ENCODE results near the gene TPO. TPM values are rescaled to one million over a fixed set of nuclear protein-coding genes. Genes with fewer than 3 reads are reported as not detected.

The TPO gene
- total RNA-seq, 5 donors from 2014 or later (not counting 1 experiment from before 2014, with no cell fraction given): 0.18 to 0.26 TPM; not detected in 3

- CTCF ChIA-PET: interaction anchor here in 1 of 2 donors (0.7 kb wide), 1 partner anchor 8 kb away, joined by 3 read pairs; no protein-coding TSS in a partner anchor
- no peak overlapping the region for H3K4me3 ChIP-seq (ENCODE audit: control insufficient read depth in 1 of 2, extremely low read depth in 1 of 2, low read length in 1 of 2)
- Mint-ChIP-seq H3K27ac (no peak overlapping the region), H3K4me3 (no peak overlapping the region), H3K27me3 (peaks cover under 1 to 2% of the 10 kb centered on the region in 2 donors), H3K9me3 (no peaks in the 10 kb centered on the region), H3K4me1 (peaks cover 14 to 27% (median 17%) of the 10 kb centered on the region in 3 donors), H3K36me3 (no peaks in the 10 kb centered on the region)
- 69% methylated on average over 6 of the region's 10 CpGs for WGBS (ENCODE audit: insufficient coverage)
- peaks cover 0 to 16% of the 10 kb centered on the region in 2 experiments for H3K4me1 ChIP-seq (ENCODE audit: control insufficient read depth in 1 of 2, extremely low read depth in 1 of 2, insufficient read depth in 2 of 2, low read length in 2 of 2)
- H3K36me3 ChIP-seq (ENCODE audit: control insufficient read depth in 2 of 2, extremely low read depth in 1 of 2, insufficient read depth in 1 of 2, low read length in 1 of 2): no peaks in the 10 kb centered on the region
- no peaks in the 10 kb centered on the region for H3K9me3 ChIP-seq
- ATAC-seq (replicated peaks in 1 of 4) (no peak), DNase-seq (no peak)
- POLR2A ChIA-PET: no interaction called here
- peaks cover 0 to 21% of the 10 kb centered on the region in 2 experiments for H3K27me3 ChIP-seq (replicated peaks in 1 of 2; ENCODE audit: control insufficient read depth in 2 of 2, extremely low read depth in 1 of 2, insufficient read depth in 2 of 2, low read length in 1 of 2)
- H3K27ac ChIP-seq (ENCODE audit: low read length): no peak overlapping the region
Measured at GRCh38 chr2:1546901-1547300, 133.6 kb downstream of the TPO start.

- H3K4me3 ChIP-seq (ENCODE audit: control insufficient read depth in 1 of 2, extremely low read depth in 1 of 2, low read length in 1 of 2): no peak overlapping the region
- peaks cover 0 to 21% of the 10 kb centered on the region in 2 experiments for H3K27me3 ChIP-seq (replicated peaks in 1 of 2; ENCODE audit: control insufficient read depth in 2 of 2, extremely low read depth in 1 of 2, insufficient read depth in 2 of 2, low read length in 1 of 2)
- ChIA-PET POLR2A (no interaction called here), CTCF (interaction anchor here in 1 of 2 donors (0.6 to 0.7 kb wide), 3 partner anchors 23 to 836 kb away, joined by 3 to 7 read pairs (median 3); no protein-coding TSS in a partner anchor)
- Mint-ChIP-seq H3K36me3 (no peaks in the 10 kb centered on the region), H3K4me3 (no peak overlapping the region), H3K9me3 (no peaks in the 10 kb centered on the region), H3K4me1 (peaks cover 14 to 23% (median 17%) of the 10 kb centered on the region in 3 donors), H3K27me3 (peaks cover 2 to 5% of the 10 kb centered on the region in 2 donors), H3K27ac (no peak overlapping the region)
- no peak overlapping the region for H3K27ac ChIP-seq (ENCODE audit: low read length)
- DNase-seq (no peak), ATAC-seq (replicated peaks in 1 of 4) (no peak)
- no peaks in the 10 kb centered on the region for H3K36me3 ChIP-seq (ENCODE audit: control insufficient read depth in 2 of 2, extremely low read depth in 1 of 2, insufficient read depth in 1 of 2, low read length in 1 of 2)
- 73% methylated on average over 8 of the region's 15 CpGs for WGBS (ENCODE audit: insufficient coverage)
- H3K9me3 ChIP-seq: no peaks in the 10 kb centered on the region
- H3K4me1 ChIP-seq (ENCODE audit: control insufficient read depth in 1 of 2, extremely low read depth in 1 of 2, insufficient read depth in 2 of 2, low read length in 2 of 2): peaks cover 0 to 16% of the 10 kb centered on the region in 2 experiments
Measured at GRCh38 chr2:1548910-1549673, 135.8 kb downstream of the TPO start.

GRCh38 chr2:1550076-1550475 is 136.8 kb downstream of the TPO start:
- H3K27ac ChIP-seq (ENCODE audit: low read length): no peak overlapping the region
- H3K9me3 ChIP-seq: no peaks in the 10 kb centered on the region
- no peak for ATAC-seq (replicated peaks in 1 of 4)
- peaks cover 0 to 16% of the 10 kb centered on the region in 2 experiments for H3K4me1 ChIP-seq (ENCODE audit: control insufficient read depth in 1 of 2, extremely low read depth in 1 of 2, insufficient read depth in 2 of 2, low read length in 2 of 2)
- Mint-ChIP-seq H3K4me1 (peaks cover 14 to 19% (median 17%) of the 10 kb centered on the region in 3 donors), H3K36me3 (no peaks in the 10 kb centered on the region), H3K27ac (no peak overlapping the region), H3K4me3 (no peak overlapping the region), H3K9me3 (no peaks in the 10 kb centered on the region), H3K27me3 (peaks cover 2 to 5% of the 10 kb centered on the region in 2 donors)
- H3K27me3 ChIP-seq (replicated peaks in 1 of 2; ENCODE audit: control insufficient read depth in 2 of 2, extremely low read depth in 1 of 2, insufficient read depth in 2 of 2, low read length in 1 of 2): peaks cover 0 to 21% of the 10 kb centered on the region in 2 experiments
- ChIA-PET CTCF (interaction anchor here (0.5 to 1.2 kb wide), 7 partner anchors 9 to 916 kb away, joined by 3 to 7 read pairs (median 3); no protein-coding TSS in a partner anchor), POLR2A (interaction anchor here in 1 of 2 donors (0.7 kb wide), 1 partner anchor 857 kb away, joined by 7 read pairs; no protein-coding TSS in a partner anchor)
- no peaks in the 10 kb centered on the region for H3K36me3 ChIP-seq (ENCODE audit: control insufficient read depth in 2 of 2, extremely low read depth in 1 of 2, insufficient read depth in 1 of 2, low read length in 1 of 2)
- H3K4me3 ChIP-seq (ENCODE audit: control insufficient read depth in 1 of 2, extremely low read depth in 1 of 2, low read length in 1 of 2): no peak overlapping the region
- DNase-seq: no peak
- WGBS (ENCODE audit: insufficient coverage): 67% methylated on average over 4 of the region's 5 CpGs

GRCh38 chr2:1550658-1551316 is 137.5 kb downstream of the TPO start:
- peaks cover 9 to 13% (median 12%) of the 10 kb centered on the region in 3 donors for H3K4me1 Mint-ChIP-seq
- H3K4me3 ChIP-seq (ENCODE audit: control insufficient read depth in 1 of 2, extremely low read depth in 1 of 2, low read length in 1 of 2): no peak overlapping the region
- H3K9me3 Mint-ChIP-seq: no peaks in the 10 kb centered on the region
- POLR2A ChIA-PET: no interaction called here
- no peak overlapping the region for H3K27ac ChIP-seq (ENCODE audit: low read length)
- peak; percentile 69 to 84 (median 78) for ATAC-seq (replicated peaks in 1 of 4)
- 24% methylated on average over 25 of the region's 32 CpGs for WGBS (ENCODE audit: insufficient coverage)
- H3K27me3 ChIP-seq (replicated peaks in 1 of 2; ENCODE audit: control insufficient read depth in 2 of 2, extremely low read depth in 1 of 2, insufficient read depth in 2 of 2, low read length in 1 of 2): peaks cover 0 to 19% of the 10 kb centered on the region in 2 experiments
- H3K36me3 ChIP-seq (ENCODE audit: control insufficient read depth in 2 of 2, extremely low read depth in 1 of 2, insufficient read depth in 1 of 2, low read length in 1 of 2): no peaks in the 10 kb centered on the region
- no peaks in the 10 kb centered on the region for H3K36me3 Mint-ChIP-seq
- peak overlapping the region in 1 of 3 donors; percentile 11 for H3K4me3 Mint-ChIP-seq
- CTCF ChIA-PET: interaction anchor here (0.5 to 1.4 kb wide), 7 partner anchors 8 to 702 kb away, joined by 3 to 7 read pairs (median 4); no protein-coding TSS in a partner anchor
- H3K27ac Mint-ChIP-seq: no peak overlapping the region
- H3K27me3 Mint-ChIP-seq: peaks cover 2 to 5% of the 10 kb centered on the region in 2 donors
- H3K9me3 ChIP-seq: no peaks in the 10 kb centered on the region
- peaks cover 0 to 13% of the 10 kb centered on the region in 2 experiments for H3K4me1 ChIP-seq (ENCODE audit: control insufficient read depth in 1 of 2, extremely low read depth in 1 of 2, insufficient read depth in 2 of 2, low read length in 2 of 2)
- DNase-seq: peak in 34 of 35 experiments; percentile 15 to 75 (median 47)

GRCh38 chr2:1551905-1552304 is 138.6 kb downstream of the TPO start:
- H3K4me3 Mint-ChIP-seq: no peak overlapping the region
- H3K4me1 ChIP-seq (ENCODE audit: control insufficient read depth in 1 of 2, extremely low read depth in 1 of 2, insufficient read depth in 2 of 2, low read length in 2 of 2): peaks cover 0 to 8% of the 10 kb centered on the region in 2 experiments
- no peak overlapping the region for H3K27ac ChIP-seq (ENCODE audit: low read length)
- ChIA-PET CTCF (interaction anchor here (0.7 to 1.4 kb wide), 9 partner anchors 9 to 1021 kb away, joined by 3 to 7 read pairs (median 3); no protein-coding TSS in a partner anchor), POLR2A (no interaction called here)
- H3K9me3 ChIP-seq: no peaks in the 10 kb centered on the region
- WGBS (ENCODE audit: insufficient coverage): 100% methylated on average over 1 of the region's 4 CpGs
- no peak for DNase-seq
- peaks cover 2 to 5% of the 10 kb centered on the region in 2 donors for H3K27me3 Mint-ChIP-seq
- peaks cover 0 to 18% of the 10 kb centered on the region in 2 experiments for H3K27me3 ChIP-seq (replicated peaks in 1 of 2; ENCODE audit: control insufficient read depth in 2 of 2, extremely low read depth in 1 of 2, insufficient read depth in 2 of 2, low read length in 1 of 2)
- H3K4me1 Mint-ChIP-seq: peaks cover 4 to 6% (median 5%) of the 10 kb centered on the region in 3 donors
- no peaks in the 10 kb centered on the region for H3K36me3 ChIP-seq (ENCODE audit: control insufficient read depth in 2 of 2, extremely low read depth in 1 of 2, insufficient read depth in 1 of 2, low read length in 1 of 2)
- no peak for ATAC-seq (replicated peaks in 1 of 4)
- H3K9me3 Mint-ChIP-seq: no peaks in the 10 kb centered on the region
- no peak overlapping the region for H3K4me3 ChIP-seq (ENCODE audit: control insufficient read depth in 1 of 2, extremely low read depth in 1 of 2, low read length in 1 of 2)
- no peak overlapping the region for H3K27ac Mint-ChIP-seq
- H3K36me3 Mint-ChIP-seq: no peaks in the 10 kb centered on the region

GRCh38 chr2:1552611-1553010 is 139.3 kb downstream of the TPO start:
- H3K36me3 Mint-ChIP-seq: no peaks in the 10 kb centered on the region
- H3K4me3 Mint-ChIP-seq: no peak overlapping the region
- peaks cover 0 to 8% of the 10 kb centered on the region in 2 experiments for H3K4me1 ChIP-seq (ENCODE audit: control insufficient read depth in 1 of 2, extremely low read depth in 1 of 2, insufficient read depth in 2 of 2, low read length in 2 of 2)
- no peak overlapping the region for H3K4me3 ChIP-seq (ENCODE audit: control insufficient read depth in 1 of 2, extremely low read depth in 1 of 2, low read length in 1 of 2)
- no peak overlapping the region for H3K27ac ChIP-seq (ENCODE audit: low read length)
- ATAC-seq (replicated peaks in 1 of 4) (no peak), DNase-seq (no peak)
- H3K9me3 ChIP-seq: no peaks in the 10 kb centered on the region
- ChIA-PET POLR2A (no interaction called here), CTCF (interaction anchor here (0.6 to 1.4 kb wide), 7 partner anchors 20 to 1895 kb away, joined by 3 to 6 read pairs (median 3); no protein-coding TSS in a partner anchor)
- H3K27me3 Mint-ChIP-seq: peaks cover 2 to 5% of the 10 kb centered on the region in 2 donors
- no peaks in the 10 kb centered on the region for H3K36me3 ChIP-seq (ENCODE audit: control insufficient read depth in 2 of 2, extremely low read depth in 1 of 2, insufficient read depth in 1 of 2, low read length in 1 of 2)
- peaks cover 0 to 23% of the 10 kb centered on the region in 2 experiments for H3K27me3 ChIP-seq (replicated peaks in 1 of 2; ENCODE audit: control insufficient read depth in 2 of 2, extremely low read depth in 1 of 2, insufficient read depth in 2 of 2, low read length in 1 of 2)
- whole genome bisulfite sequencing (ENCODE audit: insufficient coverage): 75% methylated on average over 4 of the region's 7 CpGs
- H3K4me1 Mint-ChIP-seq: peaks cover 4 to 6% (median 5%) of the 10 kb centered on the region in 3 donors
- no peaks in the 10 kb centered on the region for H3K9me3 Mint-ChIP-seq
- H3K27ac Mint-ChIP-seq: no peak overlapping the region
